A172 (cell line): ENCODE data around the gene TATDN2. TPM values are rescaled to one million over a fixed set of nuclear protein-coding genes. Genes with fewer than 3 reads are reported as not detected.
"Not testable (repeated sequence)": the region's sequence is repeated elsewhere in the genome, so short reads cannot be mapped to it uniquely, and the experiment has no call there.

Experiments
- DNase-seq: peaks from one replicate; pipeline ENCODE4 v3.0.0-alpha.2; 2015; ENCODE audit warnings: low spot score
- total RNA-seq: library from RNA; depleted of rRNA; stranded (reverse); fragments of >200 nt; shearing (Covaris generic); gene quantifications from 2 replicates; pipeline ENCODE4 v1.2.3, GENCODE V29; 2014

The TATDN2 gene
- total RNA-seq, 1 experiment from 2014 or later = 18.8 TPM

DNA sequence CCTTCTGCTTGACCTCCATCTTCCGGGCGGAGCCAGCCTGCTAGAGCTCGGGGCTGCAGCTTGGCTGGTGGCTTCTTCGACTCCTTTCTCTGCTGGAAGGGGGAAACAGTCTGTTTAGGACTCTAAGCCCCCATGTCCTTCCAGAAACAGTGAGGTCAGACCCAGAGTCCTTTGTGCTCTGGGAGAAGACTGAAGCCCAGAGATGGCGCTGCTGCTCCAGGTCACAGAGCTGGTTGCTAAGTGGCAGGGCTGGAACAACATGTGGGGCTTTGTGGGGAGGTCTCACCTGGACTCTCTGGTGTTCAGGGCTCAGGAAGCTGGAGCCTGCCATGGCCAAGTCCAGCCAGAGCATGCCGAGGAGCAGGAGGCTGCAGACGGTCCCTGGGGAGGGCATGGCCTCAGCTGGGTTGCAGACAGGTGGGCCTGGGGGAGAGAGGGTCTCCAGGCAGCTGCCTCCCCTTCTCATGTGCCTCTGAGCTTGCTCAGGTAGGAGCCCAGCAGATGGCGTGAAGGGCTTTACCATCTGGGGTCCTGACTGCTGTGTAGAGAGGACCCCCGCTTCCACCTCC is 41.6 kb downstream of the TATDN2 start:
- DNase-seq = no peak

DNA sequence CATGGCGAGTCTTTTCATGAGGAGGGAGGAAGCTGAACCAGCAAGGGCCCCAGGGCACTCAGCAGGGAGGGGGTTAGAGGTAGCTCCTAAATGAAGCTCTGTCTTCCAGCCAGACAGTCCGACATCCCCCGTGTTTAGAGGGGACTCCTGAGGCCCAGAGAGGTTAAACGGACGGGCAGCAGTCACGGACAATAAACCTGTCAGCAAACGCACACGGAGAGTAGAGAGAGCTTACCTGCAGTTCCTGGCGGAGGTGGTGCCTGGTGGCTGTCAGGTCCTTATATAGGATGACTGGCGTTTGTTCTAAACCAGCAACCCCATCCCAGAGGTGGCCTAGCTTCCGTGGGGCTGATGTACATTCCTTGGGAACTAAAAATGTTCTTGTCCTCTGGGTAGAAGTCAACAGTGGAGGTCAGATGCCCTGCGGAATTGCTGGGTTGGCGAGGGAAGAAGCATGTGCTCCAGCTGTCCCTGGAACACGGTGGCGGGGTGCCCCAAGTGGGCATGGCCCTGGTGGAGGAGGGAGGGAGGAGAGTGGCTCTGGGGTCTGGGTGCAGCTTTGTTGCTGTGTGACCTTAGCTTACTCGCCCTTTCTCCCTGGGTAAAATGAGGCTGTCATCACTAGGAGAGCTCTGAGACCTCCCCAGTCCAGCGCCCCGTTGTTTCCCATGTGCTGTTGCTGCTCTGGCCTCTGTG is 42.4 kb downstream of the TATDN2 start:
- DNase-seq = no peak

DNA sequence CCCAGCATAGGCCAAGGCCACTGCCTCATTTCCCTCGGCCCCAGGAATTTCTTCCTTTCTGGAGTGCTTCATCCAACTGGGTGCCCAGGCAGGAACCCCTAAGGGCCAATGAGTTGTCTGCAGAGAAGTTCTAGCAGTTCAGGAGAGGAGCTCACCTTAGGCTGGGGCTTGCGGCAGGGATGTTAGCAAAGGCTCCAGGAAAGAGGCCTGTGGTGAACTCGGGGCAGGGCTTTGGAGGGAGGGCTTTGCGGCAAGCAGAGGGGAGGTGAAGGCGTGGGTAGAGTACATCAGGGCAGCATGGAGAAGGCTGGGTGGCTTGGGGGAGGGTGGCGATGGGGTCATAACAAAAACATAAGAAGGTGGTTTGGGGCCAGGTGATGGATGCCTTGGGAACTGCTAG is 43.4 kb downstream of the TATDN2 start:
- no peak for DNase-seq

GRCh38 chr3:10292505-10293419 is 44.5 kb downstream of the TATDN2 start, which contains the start of gene GHRL:
Gene GHRL (minus strand): TSS chr3:10292947. CDS start chr3:10290180, 2,767 bp downstream.
- DNase-seq = no peak

GRCh38 chr3:10294030-10294586 is 45.8 kb downstream of the TATDN2 start:
- DNase-seq = no peak

- not testable (repeated sequence) for DNase-seq
Measured at GRCh38 chr3:10298064-10298463, 49.8 kb downstream of the TATDN2 start.

- no peak for DNase-seq
Measured at GRCh38 chr3:10299175-10299574, 50.9 kb downstream of the TATDN2 start.

- no peak for DNase-seq
Measured at GRCh38 chr3:10299679-10300078, 51.4 kb downstream of the TATDN2 start.

DNA sequence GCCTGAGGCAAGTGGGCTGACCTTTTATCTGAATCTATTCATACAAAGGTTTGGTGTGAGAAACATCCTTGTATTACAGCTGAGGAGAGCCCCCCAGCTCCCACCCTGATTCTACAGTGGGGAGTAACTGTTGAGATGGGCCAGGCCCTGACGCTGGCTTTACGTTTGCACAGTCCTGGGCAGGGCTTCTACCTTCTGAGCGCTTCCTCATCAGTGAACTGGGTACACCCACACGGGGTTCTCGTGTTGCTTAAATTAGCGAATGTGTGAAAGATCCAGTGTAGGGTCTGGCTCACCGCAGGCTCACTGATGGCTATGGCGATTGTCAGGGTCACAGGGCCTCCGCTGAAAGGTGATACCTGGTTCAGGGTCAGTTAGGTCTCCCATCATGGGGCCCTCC is 51.8 kb downstream of the TATDN2 start:
- no peak for DNase-seq

DNA sequence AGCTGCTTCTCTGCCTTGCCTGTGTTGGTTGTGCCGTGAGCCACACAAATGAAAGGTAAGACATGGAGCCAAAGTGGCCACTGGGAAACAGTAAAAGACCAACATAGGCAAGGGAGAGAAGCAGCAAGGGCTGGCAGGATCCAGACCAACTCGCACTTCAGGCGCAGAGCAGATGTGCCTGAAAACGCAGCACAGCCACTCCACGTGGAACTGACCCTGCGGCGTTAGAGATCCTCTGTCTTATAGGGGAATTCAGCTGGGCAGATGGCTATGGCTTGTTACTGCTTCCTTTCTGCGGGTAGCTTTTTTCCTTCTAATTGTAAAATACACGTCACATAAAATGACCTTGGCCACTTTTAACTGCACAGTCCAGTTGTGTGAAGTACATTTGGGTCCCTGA is 54.8 kb downstream of the TATDN2 start:
- no peak for DNase-seq

DNA sequence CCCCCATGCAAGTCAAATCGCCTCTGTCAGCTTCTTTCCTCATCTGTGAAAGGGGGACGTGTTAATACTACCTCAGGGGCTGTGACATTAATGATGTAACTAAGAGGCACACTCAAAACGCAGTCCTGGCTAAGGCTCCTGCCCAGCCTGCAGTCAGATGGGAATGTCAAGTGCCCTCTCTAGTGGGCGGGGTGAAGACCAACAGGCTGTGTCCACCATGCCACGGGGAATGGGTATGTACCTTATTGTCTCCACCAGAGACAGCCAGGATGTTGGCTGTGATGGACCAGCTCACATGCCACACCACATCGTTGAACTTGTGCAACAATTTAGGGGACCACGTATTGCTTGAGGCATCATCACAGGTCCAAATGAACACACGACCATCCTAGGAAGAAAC is 55.5 kb downstream of the TATDN2 start:
- DNase-seq = no peak

- DNase-seq = no peak
Measured at GRCh38 chr3:10304905-10305304, 56.6 kb downstream of the TATDN2 start.

DNA sequence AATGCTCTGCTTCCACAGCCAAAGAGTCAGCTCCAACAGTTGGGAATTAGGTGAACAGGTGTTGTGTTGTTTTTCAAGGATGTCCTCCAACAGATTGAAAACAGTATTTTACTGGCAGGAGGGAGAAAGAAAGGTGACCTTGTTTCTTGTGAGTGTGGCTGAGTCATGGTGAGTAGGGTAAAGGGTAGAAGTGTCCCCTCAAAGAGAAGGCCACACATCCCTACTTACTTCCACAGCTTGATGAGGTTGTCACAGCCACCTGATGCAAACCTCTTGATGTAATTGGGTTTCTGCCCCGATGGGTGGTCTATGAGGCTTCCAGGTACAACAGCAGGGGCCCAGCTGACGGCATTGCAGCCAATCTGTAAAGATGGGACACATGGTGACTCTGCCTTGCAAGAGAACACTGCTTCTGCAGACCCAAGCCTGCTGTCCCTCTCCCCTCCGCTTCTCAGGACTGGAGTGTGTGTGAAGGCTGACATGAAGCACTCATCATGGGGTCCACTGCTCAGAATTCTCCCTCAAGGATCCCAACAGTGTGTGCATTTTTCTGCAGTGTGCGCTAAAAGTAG is 57.2 kb downstream of the TATDN2 start:
- DNase-seq = no peak

DNA sequence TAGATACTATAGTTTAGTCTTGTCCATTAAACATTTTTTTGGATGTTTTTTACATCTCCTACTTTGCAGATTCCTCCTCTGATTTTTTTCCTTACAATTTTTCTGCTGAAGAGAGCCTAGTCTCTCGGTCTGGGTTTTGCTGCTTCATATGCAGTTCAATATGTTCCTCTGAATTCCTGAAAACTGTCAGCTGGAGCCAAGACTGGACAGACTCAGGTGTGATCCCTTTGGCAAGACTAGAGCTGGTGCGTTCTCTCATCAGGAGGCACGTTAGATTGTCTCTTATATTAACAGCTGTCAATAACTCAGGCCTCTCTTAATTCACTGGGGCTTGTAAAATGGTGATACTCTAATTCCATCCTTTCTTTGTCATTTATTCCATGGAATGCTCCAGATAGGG is 57.9 kb downstream of the TATDN2 start:
- DNase-seq = no peak

- DNase-seq = no peak
Measured at GRCh38 chr3:10308678-10309077, 60.4 kb downstream of the TATDN2 start.

DNA sequence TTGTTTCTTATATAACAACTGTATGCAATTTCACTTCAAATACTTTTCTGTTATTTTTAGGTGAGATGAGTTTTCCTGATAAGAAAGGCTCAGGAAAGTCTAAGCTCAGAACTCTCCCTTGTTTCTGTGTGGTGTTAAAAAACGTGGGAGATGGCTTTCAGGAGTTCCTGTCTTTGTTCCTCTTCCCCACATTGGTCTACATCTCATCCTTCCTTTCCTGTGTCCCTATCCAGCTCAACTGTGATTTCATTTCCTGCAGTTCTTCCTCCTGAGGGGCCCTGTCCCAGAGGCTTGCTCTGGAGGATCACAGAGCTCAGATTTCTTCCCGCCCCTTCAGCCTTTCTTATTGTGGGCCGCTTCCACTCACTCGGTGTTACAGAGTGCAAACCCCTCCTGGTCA is 61.5 kb downstream of the TATDN2 start:
- no peak for DNase-seq

DNA sequence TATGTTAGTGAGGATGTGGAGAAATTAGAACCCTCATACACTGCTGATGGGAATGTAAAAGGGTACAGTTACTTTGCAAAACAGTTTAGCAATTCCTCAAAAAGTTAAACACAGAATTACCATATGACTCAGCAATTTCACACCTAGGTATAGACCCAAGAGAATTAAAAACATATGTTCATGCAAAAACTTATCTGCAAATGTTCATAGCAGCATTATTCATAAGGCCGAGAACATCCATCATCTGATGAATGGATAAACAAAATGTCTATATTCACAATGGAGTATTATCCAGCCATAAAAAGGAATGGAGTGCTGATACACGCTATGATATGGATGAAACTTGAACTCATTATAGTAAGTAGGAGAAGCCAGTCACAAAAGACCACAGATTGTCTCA is 62.3 kb downstream of the TATDN2 start:
- no peak for DNase-seq

GRCh38 chr3:10311710-10312109 is 63.5 kb downstream of the TATDN2 start:
- DNase-seq = no peak

DNA sequence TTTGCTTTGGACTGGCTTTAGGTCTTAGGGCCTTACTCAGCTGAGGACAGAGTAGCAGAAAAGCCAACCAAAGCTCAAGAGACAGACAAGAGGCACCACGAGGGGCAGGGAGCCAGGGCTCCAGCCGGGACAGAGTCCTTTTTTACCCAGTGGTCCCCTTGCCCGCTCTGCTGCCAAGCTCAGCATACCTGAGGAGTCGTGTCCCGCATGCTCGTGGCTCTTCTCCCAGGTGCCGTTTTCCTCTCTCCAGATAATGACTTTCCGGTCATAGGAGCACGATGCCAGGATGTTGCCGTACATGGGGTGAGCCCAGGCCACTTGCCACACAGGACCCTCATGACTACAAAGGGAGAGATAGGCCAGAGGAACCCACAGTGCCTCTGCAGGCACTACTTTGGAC is 64.1 kb downstream of the TATDN2 start:
- DNase-seq = no peak

- DNase-seq = no peak
Measured at GRCh38 chr3:10312861-10313260, 64.6 kb downstream of the TATDN2 start.

- no peak for DNase-seq
Measured at GRCh38 chr3:10315101-10315500, 66.8 kb downstream of the TATDN2 start.

GRCh38 chr3:10315771-10316344 is 67.6 kb downstream of the TATDN2 start:
- DNase-seq = no peak
